HG03280 (cell line): Measurements from ENCODE around the gene TRIM14.
A peak's percentile ranks its signal among the peaks of the same experiment; 100 is the strongest.

ENCODE experiments used
- ATAC-seq: cut with Tn5 transposase; IDR thresholded peaks from one replicate; pipeline ENCODE4 v1.9.1; 2021; ENCODE audit warnings: mild to moderate bottlenecking, moderate library complexity; ENCODE audit not compliant: unreplicated experiment

Gene TRIM14

DNA sequence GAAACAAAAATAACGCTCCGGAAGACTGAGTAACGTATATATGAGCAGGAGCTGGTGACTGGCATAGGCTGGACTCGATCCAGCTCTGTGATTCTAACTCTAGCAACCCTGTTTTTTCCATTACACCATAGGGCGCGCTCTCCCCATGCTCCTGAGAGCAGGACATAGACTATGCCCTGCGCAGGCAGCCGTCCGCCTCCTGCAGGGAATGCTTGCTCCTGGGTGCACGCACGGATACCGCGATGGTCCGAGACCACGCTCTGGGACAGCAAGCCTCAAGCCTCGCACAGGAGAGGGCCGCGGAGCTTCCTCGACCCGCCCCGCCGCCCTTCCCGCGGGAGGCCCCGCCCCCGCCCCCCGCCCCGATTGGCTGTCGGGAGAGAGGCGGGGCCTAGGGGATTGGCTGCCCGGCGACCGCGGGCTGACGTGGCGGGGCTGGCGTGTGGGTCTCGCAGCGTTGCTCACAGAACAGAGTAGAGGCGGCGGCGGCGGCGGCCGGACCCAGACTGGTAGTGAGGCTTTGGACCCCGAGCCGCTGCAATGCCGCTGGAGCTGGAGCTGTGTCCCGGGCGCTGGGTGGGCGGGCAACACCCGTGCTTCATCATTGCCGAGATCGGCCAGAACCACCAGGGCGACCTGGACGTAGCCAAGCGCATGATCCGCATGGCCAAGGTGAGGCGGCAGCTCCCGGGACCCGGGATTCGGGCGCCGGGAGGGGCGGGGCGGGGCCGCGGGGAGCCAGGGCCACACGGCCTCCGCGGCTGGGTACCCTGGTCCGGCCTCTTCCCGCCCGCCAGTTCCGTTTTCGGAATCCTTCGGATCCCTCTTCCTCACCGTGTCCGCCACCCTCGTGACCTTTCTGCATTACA is 62.5 kb downstream of the TRIM14 start, which contains the start of gene NANS:
NANS (plus strand) TSS at position 464 of the 869 bp plus-strand sequence; CDS start at position 541, 77 bp downstream.
- ATAC-seq: peak; percentile 97

DNA sequence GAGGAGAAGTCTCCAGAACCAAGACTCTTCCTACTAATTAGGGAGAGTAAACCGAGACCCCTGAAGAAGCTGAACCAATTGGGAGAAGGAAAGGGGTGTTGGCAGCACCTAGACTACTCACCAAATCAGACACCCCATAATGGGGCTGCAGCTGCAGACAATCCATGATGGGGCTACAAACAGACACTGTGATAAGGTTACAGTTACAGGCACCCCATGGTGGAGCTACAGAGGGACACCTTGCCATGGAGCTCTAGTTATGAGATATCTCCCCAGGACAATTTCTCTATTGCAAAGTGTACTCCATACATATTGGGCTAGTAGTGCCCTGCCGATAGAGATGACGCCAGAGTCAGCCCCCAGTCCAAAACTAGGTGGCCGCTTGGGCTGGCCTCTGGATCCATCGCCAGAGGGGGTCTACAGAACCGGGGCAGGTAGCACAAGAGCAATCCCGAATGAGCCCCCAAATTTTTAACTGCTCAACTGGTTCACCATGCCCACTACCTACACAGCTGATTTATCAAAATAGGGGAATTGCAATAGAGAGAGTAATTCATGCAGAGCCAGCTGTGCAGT is 64.6 kb downstream of the TRIM14 start:
- no peak for ATAC-seq

DNA sequence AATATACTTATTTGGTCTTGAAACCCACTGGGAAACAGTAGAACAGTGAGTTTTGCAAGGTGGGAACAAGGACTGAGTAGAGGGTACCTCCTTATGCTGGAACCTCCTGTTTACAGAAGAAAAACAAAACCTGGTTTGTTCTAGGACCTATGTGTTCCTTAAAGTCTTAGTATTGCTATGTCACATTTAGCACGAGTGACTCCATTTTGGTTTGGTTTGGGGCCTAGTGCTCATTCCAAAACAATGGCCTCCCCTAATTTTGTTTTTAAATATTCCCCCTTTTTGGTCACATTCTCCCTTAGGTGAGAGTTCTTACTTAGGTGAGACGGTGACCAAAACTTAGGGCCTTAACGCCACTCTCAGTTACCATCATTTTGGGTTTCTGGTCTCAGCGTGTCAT is 68.7 kb downstream of the TRIM14 start:
- ATAC-seq: no peak

DNA sequence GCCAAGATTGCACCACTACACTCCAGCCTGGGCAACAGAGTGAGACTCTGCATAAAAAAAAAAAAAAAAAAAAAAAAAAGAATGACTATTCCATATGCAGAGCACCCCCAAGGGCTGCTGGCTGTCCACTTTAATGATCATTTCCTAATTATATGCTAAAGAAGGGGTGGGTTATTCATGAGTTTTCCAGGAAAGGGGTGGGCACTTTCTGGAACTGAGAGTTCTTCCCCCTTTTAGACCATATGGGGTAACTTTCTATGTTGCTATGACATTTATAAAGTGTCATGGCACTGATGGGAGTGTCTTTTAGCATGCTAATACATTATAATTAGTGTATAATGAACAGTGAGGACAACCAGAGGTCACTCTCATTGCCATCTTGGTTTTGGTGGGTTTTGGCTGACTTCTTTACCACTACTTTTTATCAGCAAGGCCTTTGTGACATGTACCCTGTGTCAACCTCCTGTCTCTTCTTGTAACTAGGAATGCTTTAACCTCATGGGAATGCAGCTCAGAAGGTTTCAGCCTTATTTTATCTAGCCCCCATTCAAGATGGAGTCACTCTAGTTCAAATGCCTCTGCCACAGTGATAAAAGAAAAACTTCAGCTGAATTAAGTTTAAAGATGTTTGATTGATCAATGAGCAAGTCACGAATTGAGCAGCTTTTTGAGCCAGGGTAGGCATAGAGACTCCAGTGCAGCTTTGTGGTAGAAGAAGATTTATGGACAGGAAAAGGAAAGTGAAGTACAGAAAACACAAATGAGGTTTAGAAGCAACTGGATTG is 69.5 kb downstream of the TRIM14 start:
- ATAC-seq: no peak

DNA sequence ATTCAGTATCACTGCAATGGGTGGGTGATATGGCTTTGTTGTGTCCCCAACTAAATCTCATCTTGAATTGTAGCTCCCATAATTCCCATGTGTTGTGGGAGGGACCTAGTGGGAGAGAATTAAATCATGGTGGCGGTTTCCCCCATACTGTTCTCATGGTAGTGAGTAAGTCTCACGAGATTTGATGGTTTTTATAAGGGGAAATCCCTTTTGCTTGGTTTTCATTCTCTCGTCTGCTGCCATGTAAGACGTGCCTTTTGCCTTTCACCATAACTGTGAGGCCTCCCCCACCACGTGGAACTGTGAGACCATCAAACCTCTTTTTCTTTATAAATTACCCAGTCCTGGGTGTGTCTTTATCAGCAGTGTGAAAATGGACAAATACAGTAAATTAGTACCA is 72.0 kb downstream of the TRIM14 start:
- ATAC-seq: no peak

DNA sequence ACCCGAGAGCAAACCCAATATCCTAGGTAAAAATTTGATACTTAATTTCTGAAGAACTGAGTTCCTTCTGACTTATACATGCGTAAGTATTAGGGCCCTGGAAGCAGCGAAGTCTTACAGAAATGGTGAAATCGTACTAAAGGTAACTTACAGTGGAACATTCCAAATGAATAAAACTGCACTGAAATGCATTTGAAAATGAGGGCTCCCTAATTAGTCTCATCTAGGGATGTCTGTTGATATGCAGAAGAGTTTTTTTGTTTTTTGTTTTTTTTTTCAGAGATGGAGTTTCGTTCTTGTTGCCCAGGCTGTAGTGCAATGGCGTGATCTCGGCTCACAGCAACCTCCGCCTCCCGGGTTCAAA is 72.9 kb downstream of the TRIM14 start:
- ATAC-seq: no peak

DNA sequence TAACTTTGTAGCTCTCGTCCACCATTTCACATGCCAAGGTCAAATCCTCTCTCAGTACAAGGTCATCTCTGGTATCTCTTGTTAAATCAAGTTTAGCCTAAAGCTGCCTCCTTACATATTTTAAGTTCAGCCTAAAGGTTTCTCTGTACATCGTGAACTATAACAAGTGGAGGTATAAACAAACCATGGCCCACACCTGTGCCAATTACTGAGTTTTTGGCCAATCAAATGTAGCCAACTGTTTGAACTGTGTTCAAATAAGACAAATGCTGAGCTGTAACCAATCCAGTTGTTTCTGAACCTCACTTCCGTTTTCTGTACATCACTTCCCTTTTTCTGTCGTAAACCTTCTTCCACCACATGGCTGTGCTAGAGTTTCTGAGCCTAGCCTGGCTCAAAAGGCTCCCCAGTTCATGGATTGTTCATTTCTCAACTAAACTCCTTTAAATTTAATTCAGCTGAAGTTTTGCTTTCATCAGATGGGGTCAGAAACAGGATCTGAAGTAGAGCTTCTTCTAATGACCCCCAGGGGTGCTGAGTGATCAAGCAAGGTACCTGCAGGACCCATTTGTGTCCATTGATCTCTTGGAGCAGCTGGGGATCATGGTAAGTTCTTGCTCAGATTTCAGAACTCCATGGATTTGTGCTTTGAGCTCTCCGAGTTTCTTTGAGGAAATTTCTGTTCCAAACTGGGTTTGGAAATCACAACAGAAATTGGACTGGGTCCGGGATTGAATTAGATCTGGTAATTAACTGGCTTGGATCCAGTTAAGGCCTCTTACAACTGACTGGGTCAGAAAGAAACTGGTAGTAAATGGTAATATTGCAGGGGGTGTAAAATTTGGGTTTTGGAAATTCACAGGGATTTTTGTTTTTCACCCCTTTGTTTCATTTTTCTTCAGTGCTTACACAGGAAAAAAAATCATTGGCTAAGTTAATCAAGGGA is 73.5 kb downstream of the TRIM14 start:
- peak; percentile 89 for ATAC-seq

DNA sequence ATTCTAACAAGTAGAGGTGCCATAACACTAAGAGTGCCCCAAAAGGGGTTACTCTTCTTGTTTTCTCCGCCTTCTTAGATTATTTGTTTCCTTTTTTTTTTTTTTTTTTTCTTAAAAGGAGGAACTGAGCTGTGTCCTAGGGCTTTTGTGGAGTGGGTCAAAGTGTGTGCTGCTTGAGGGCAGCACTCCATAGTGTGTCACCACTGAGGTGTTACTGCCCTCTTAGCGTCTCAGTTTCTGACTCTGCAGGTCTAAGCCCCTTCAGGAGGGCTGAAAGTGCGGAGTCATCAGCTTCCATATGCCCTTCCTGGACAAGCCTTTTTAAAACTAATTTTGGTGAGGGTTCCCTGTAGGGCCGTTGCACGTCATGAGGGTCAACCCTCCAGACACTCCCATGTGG is 75.1 kb downstream of the TRIM14 start:
- no peak for ATAC-seq

DNA sequence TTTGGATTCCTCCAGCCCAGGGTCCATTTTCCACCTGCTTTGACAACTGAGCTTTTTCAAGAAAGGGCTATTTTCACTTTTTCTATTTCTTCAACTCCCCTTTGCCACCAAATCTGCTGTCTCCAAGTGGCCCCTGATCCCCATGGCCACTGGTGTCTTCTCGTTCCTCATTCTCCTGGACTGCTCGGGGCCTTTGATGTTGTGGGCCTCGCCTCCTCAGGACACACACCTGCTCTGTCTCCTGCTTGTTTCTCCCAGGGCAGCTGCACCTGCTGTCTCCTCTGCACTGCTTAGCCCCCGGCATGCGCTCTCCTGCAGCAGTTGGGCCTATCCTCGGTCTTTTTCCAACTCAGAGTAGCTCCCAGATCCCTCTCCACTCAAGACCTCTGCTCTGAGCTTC is 78.8 kb downstream of the TRIM14 start:
- ATAC-seq: no peak

DNA sequence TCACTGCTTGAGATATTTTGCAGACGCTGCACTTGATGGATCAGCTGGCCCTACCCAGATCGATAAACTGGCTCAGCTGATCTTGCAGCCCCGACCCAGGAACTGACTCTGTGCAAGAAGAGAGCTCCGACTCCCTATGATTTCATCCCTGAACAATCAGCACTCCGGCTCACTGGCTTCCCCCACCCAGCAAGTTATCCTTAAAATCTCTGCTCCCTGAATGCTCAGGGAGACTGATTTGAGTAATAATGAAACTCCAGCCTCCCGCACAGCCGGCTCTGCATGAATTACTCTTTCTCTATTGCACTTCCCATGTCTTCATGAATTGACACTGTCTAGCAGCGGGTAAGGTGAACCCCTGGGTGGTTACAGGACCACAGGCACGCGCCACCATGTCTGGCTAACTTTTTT is 79.4 kb downstream of the TRIM14 start:
- ATAC-seq: no peak

DNA sequence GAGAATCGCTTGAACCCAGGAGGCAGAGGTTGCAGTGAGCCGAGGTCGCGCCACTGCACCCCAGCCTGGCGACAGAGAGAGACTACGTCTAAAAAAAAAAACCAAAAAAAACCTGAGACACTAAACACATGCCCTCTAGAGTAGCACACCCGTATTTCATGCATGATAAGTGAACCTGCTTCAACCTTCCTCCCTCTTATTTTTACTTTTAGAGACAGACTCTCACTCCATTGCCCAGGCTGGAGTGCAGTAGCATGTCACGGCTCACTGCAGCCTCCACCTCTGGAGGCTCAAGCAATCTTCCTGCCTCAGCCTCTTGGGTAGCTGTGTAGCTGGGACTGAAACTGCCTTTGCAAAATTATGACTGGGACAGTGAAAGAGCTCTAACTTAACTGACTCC is 80.1 kb downstream of the TRIM14 start:
- ATAC-seq: peak; percentile 47

DNA sequence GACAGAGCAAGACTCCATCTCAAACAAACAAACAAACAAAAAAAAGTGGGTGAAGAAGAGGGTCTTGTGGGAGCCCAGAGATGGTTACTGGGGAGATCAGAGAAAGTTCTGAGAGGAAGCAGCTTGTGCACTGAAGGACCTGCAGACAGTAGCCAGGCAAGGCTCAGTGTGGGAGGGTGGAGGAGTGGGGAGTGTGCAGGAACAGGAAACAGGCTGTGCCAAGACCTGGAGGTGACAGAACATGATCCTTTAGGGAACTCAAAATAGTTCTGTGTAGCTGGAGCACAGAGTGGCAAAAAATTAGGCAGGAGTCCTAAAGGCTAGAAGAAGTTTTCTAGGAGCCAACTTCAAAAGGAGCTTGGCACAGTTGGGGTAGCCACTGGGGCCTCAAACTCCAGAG is 81.7 kb downstream of the TRIM14 start:
- ATAC-seq: no peak

DNA sequence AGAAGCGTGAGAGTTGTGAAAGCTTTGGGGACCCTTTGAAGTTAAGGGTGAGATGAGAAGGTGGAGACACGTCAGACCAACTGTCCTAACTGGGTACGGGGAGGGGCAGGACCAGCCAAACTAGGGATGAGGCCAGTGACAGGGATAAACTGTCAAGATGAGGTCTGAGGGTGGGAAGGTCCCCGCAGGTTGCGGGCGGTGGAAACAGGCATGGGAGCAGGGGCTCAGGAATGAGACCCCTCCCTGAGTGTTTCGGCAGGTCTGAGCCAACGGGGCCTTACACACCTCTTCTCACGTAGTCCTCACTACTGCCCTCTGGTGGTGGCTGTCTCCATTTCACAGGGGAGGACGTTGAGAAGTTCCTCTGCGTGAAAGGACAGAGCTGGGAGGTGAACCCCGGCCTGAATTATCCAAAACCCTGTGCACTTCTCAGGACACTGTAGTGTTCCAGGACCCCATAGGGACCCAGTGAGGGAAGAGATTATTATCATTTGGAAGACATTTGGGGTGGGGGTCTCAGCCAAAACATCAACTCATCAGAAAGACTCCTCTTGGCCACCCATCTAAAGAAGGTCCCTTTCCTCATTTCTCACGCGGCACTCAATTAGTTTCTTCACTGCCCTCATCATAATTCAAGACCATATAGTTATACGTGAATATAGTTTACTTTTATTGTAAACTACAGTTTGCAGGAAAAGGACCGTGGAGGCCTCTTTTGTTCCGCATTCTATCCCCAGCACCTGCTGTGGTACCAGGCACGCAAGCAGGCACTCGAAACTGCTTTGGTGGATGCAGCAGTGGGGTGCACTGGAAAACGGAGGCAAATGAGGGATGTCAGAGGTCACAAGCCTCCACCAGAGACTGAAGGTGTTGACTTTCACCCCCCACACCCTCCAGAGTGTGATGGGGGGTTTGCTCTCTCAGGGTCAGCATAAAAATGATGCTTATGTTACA is 84.2 kb downstream of the TRIM14 start:
- peak; percentile 63 for ATAC-seq

DNA sequence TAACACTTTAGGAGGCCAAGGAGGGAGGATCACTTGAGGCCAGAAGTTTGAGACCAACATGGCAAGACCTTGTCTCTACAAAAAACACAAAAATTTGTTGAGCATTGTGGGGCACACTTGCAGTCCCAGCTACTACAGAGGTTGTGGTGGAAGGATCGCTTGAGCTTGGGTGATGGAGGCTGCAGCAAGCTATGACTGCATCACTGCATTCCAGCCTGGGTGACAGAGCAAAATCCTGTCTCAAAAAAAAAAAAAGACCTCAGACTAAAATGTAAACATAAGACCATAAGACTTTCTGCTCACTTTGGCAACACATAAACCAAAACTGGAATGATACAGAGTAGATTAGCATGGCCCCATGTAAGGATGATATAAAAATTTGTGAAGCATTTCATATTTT is 87.1 kb downstream of the TRIM14 start:
- ATAC-seq: no peak

DNA sequence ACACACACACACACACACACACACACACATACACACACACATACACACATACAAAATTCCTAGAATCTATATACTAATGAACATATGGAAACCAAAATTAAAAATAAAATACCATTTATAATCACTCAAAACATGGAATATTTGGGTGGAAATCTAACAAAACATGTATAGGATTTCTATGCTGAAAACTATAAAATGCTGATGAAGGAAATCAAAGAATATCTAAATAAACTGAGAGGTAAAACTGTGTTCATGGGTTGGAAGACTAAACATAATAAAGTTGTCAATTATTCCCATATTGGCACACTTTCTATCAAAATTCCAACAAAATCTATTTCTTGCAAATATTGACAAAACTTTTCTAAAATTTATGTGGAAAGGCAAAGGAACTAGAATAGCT is 87.9 kb downstream of the TRIM14 start:
- ATAC-seq: no peak

DNA sequence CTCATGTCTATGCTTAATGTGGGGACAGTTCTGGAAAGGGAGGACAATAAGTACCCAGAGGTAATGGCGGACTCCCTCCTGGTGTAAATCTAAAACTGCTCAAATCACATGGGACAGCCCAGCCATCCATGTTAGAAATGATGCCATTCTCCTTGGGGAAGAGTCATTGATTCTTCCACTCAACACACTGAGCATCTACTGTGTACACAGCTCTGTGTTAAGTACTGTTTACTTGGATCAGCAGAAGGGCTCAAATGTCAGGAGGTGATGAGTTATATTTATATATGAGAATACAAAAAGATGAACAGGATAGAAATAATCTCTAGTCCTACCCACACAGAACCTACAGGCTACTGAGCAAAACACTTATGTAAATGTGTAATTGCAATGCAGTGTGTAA is 94.3 kb downstream of the TRIM14 start:
- no peak for ATAC-seq

DNA sequence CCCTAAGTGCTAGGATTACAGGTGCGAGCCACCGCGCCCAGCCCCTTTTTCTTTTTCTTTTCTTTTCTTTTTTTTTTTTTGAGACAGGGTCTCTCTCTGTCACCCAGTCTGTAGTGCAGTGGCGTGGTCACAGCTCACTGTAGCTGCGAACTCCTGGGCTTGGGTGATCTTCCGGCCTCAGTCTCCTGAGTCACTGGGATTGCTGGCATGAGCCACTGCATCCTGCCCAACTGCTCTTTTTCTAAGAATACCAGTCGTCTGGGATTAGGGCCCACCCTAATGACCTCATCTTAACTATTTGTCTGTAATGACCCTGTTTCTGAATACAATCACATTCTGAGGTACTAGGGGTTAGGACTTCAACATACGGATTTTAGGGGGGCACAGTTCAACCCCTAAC is 96.6 kb downstream of the TRIM14 start:
- ATAC-seq: no peak

DNA sequence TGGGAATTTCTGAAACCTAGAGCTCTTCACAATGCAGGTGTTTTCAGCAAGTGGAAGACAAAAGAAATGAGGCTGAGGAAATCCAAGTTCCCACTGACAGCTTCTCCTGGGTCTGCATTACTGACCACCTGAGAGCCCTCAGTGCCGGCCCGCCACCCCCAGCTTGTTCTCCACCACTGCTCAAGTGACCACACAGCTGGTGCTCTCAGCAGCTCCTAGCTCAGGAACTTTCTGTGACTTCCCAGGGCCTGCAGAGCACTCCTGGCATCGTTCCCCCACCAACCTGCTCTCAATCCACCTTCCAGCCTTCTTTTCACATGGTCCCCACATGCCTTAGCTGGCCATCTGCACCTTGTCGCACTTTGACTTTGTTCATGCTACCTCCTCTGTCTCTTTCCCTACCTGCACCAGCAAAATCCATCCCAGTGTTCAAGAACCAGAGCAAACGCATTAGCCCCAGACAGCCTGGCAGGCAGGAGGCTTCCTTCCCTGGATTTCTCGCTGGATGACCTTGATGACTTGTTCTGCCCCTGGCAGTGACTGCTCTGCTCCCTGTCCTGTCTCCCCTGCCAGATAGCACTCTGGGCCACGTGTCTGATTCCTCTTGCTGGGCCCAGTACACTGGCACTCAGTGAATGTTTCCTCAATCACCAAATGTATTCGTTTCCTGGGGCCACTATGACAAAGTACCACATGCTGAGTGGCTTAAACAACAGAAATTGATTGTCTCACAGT is 97.5 kb downstream of the TRIM14 start:
- ATAC-seq: no peak
